K562 (cell line): ENCODE results near the gene GPX7. TPM values are rescaled to one million over a fixed set of nuclear protein-coding genes. Genes with fewer than 3 reads are reported as not detected.

Source experiments
- CBFA2T3 ChIP-seq: fragments of 450-650 bp; IDR thresholded peaks from 2 replicates; pipeline ENCODE4 v1.6.1; 2017
- CTBP1 ChIP-seq: fragments of 450-650 bp; IDR thresholded peaks from 2 replicates; pipeline ENCODE4 v1.6.1; 2016; ENCODE audit warnings: borderline replicate concordance
- HCFC1 ChIP-seq: IDR thresholded peaks from 2 replicates; pipeline ENCODE4 v1.6.1; 2012; ENCODE audit warnings: low read depth, low read length, improper control_type of control experiment
- HDAC3 ChIP-seq: fragments of 450-650 bp; IDR thresholded peaks from 2 replicates; pipeline ENCODE4 v1.6.1; 2018; ENCODE audit warnings: borderline replicate concordance, mild to moderate bottlenecking, moderate library complexity; ENCODE audit not compliant: partially characterized antibody
- ILF3 ChIP-seq: fragments of 450-650 bp; IDR thresholded peaks from 2 replicates; pipeline ENCODE4 v1.6.1; 2018; ENCODE audit warnings: antibody characterized with exemption, mild to moderate bottlenecking, moderate library complexity, borderline replicate concordance
- KLF16 ChIP-seq: IDR thresholded peaks from 2 replicates; pipeline ENCODE4 v1.6.1; 2016; ENCODE audit warnings: antibody characterized with exemption
- PHB ChIP-seq: fragments of 250-450 bp; sonication (Bioruptor Pico); IDR thresholded peaks from 2 replicates; pipeline ENCODE4 v1.5.0; 2021
- PRDM10 ChIP-seq: fragments of 450-650 bp; IDR thresholded peaks from 2 replicates; pipeline ENCODE4 v1.6.1; 2018; ENCODE audit not compliant: partially characterized antibody
- PRMT5 ChIP-seq: sonication (generic); formaldehyde crosslinking; IDR thresholded peaks from 2 replicates; pipeline ENCODE4 v1.5.0; 2020; ENCODE audit warnings: missing genetic modification reagents
- RBFOX2 ChIP-seq: fragments of 200-400 bp; formaldehyde crosslinking; IDR thresholded peaks from 2 replicates; pipeline ENCODE4 v1.6.1; 2017; ENCODE audit warnings: low read depth, mild to moderate bottlenecking, low read length, moderate library complexity
- TBP ChIP-seq: optimal IDR thresholded peaks from 2 replicates; pipeline ENCODE3; 2011; ENCODE audit warnings: low read depth, low read length, improper control_type of control experiment
- UBTF ChIP-seq, 2 experiments: IDR thresholded peaks; 2 replicates each; pipeline ENCODE4 v1.6.1; 2012; ENCODE audit warnings: improper control_type of control experiment in 2 of 2, low read depth in 2 of 2, low read length in 2 of 2, borderline replicate concordance in 1 of 2
- ZC3H11A ChIP-seq: IDR thresholded peaks from 2 replicates; pipeline ENCODE4 v1.6.1; 2012; ENCODE audit warnings: low read depth, low read length, improper control_type of control experiment
- ZNF140 ChIP-seq: fragments of 250-450 bp; sonication (Bioruptor Pico); IDR thresholded peaks from 2 replicates; pipeline ENCODE4 v1.8.0; 2021; ENCODE audit warnings: moderate library complexity, mild to moderate bottlenecking, inconsistent platforms
- ZNF253 ChIP-seq: fragments of 250-450 bp; sonication (Bioruptor Pico); conservative IDR thresholded peaks from 2 replicates; pipeline ENCODE4 v1.6.1; 2021; ENCODE audit warnings: mild to moderate bottlenecking
- ZNF277 ChIP-seq: fragments of 250-450 bp; sonication (Bioruptor Pico); IDR thresholded peaks from 2 replicates; pipeline ENCODE4 v1.8.0; 2022; ENCODE audit warnings: inconsistent platforms, mild to moderate bottlenecking, moderate library complexity, borderline replicate concordance
- ZNF384 ChIP-seq: IDR thresholded peaks from 2 replicates; pipeline ENCODE4 v1.6.1; 2012; ENCODE audit warnings: low read depth, low read length, improper control_type of control experiment
- ZNF644 ChIP-seq: fragments of 200-800 bp; sonication (Bioruptor generic); IDR thresholded peaks from 2 replicates; pipeline ENCODE4 v1.6.1; 2016; ENCODE audit warnings: low read depth, missing genetic modification characterization, missing compliant biosample characterization
- ZNF696 ChIP-seq: fragments of 250-450 bp; sonication (Bioruptor Pico); conservative IDR thresholded peaks from 2 replicates; pipeline ENCODE4 v1.4.0; 2020; ENCODE audit warnings: mild to moderate bottlenecking, moderate library complexity
- ZNF75A ChIP-seq: fragments of 450-650 bp; formaldehyde crosslinking; IDR thresholded peaks from 2 replicates; pipeline ENCODE4 v1.4.0; 2020; ENCODE audit warnings: mild to moderate bottlenecking
- polyA plus RNA-seq, 8 experiments: library from polyadenylated mRNA; depleted of rRNA in 4 of 8; stranded (reverse) in 5 of 8; unstranded in 3 of 8; fragments of >200 nt; fragmentation: Nextera tagmentation in 2 of 8; fragmentation: Illumina TruSeq in 1 of 8; extraction: Ambion mirVana in 2 of 8; extraction: Trizol in 1 of 8; gene quantifications; 2 replicates each; pipeline versions ENCODE4 v1.2.1 to v1.2.3, GENCODE V29; 2011 to 2014; ENCODE audit warnings: inconsistent platforms in 1 of 8, missing spikeins in 1 of 8
- total RNA-seq, 7 experiments: library from RNA; depleted of rRNA in 6 of 7; stranded (reverse); fragments of >200 nt in 6 of 7; fragmentation: Illumina TruSeq in 2 of 7; extraction: Trizol in 2 of 7; gene quantifications; 2 replicates each; pipeline versions ENCODE4 v1.2.1 to v1.2.3, GENCODE V29; 2011 to 2021; ENCODE audit warnings: low replicate concordance in 1 of 7
- TF ChIP-seq, protein P1 (sequence below): fragments of 250-450 bp; sonication (Bioruptor Pico); IDR thresholded peaks from 2 replicates; pipeline ENCODE4 v1.4.0; 2020; ENCODE audit warnings: borderline replicate concordance

GPX7 gene
- total and polyA plus RNA-seq, 9 of the 15 experiments (the other 6 are each of a cell fraction or from before 2014, with no cell fraction given) = 0.08 TPM; not detected in 8

DNA sequence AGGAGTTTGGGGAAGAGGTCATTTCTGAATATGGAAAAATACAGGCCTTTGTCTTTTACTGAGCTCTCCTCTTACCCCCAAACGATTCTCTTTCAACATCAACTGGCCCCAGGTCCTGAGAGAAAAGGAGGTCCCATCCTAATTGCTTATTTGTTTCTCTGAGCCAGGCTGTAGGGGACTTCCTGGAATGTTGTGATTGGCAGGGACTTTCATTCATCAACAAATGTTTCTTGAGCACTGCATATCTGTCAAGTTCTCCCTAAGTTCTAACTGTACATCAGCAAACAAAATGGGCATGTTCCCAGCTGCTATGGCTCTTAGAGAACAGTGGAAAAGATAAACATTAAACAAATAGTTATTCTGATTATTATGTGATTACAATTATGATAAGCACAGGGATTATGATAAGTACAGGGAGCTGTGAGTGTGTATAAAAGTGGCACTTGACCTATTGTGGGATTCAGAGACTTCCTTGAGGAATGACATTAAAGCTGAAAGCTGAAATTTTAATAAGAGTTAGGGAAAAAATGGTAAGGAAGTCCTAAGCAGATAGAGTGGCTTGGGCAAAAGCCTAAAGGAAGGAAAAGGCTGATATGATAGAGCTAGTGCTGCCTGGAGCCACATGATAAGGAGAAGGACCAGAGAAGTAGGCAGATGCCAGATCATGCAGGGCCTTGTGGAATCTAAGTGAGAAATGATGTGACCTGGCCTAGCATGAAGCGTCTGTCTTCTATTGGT, 11.6 kb downstream of the GPX7 start (continued):
- TF ChIP-seq UBTF (IDR thresholded peaks at IDR 0.05; ENCODE audit: borderline replicate concordance in 1 of 2, low read depth in 2 of 2, low read length in 2 of 2) (no peak), ZNF140 (no peak), CBFA2T3 (peak; percentile 98), ZNF253 (CRISPR knock-in tag) (no peak), ILF3 (no peak), TBP (no peak), PRMT5 (CRISPR knock-in tag) (no peak), ZNF277 (no peak), KLF16 (peak; percentile 87), ZNF644 (tag) (peak; percentile 79), RBFOX2 (no peak), CTBP1 (peak; percentile 85), ZNF696 (no peak), ZNF384 (no peak), PRDM10 (no peak), ZC3H11A (no peak), HDAC3 (peak; percentile 66), PHB (CRISPR knock-in tag) (no peak), ZNF75A (CRISPR knock-in tag) (no peak), HCFC1 (no peak)
- TF ChIP-seq, protein P1, sequence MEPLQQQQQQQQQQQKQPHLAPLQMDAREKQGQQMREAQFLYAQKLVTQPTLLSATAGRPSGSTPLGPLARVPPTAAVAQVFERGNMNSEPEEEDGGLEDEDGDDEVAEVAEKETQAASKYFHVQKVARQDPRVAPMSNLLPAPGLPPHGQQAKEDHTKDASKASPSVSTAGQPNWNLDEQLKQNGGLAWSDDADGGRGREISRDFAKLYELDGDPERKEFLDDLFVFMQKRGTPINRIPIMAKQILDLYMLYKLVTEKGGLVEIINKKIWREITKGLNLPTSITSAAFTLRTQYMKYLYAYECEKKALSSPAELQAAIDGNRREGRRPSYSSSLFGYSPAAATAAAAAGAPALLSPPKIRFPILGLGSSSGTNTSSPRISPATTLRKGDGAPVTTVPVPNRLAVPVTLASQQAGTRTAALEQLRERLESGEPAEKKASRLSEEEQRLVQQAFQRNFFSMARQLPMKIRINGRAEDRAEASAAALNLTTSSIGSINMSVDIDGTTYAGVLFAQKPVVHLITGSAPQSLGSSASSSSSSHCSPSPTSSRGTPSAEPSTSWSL (CRISPR knock-in tag) = no peak
